AML-193 (cell line): Measurements from ENCODE around the gene NRBP1.

Experiments
- DNase-seq, 2 experiments: peaks; one replicate each; lab custom pipeline; 2025; lab: John Stamatoyannopoulos, UW

Gene NRBP1

DNA sequence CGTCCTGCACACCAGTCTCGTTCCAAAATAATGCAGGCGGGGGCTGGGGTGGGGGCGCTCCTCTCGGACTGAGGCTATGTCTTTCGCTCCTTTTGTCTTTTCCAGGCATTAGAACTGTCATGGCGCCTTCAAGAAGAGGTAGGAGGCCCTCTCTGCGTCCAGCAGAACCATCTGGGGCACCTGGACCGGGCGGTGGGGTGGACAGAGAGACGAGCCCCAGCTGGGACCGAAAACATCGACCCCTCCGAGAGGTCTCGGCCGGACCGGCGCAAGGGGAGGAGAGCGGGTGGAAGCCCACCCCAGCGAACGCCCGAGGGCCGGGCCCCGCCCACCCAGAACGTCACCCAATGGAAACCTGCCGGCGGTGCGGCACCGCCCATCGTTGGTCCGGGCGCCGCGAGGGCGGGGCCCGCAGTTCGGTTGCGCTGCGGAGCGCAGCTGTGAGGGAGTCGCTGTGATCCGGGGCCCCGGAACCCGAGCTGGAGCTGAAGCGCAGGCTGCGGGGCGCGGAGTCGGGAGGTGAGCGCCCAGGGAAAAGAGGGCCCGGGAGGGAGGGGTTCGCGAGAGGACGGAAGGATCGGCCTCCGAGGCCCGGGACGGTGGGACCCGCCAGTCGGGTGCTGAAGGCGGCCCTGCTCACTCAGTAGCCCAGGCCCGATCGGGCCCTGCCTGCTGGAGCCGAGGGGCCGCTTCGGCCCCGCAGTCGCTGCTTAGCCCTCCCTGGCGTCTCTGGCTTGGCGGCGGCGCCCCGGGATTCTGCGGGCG, at the start of gene NRBP1:
NRBP1 (plus strand) TSS at position 419 of the 765 bp plus-strand sequence. CDS start 4,643 bp downstream, outside the sequence.
- peak; percentile 85 to 92 for DNase-seq

DNA sequence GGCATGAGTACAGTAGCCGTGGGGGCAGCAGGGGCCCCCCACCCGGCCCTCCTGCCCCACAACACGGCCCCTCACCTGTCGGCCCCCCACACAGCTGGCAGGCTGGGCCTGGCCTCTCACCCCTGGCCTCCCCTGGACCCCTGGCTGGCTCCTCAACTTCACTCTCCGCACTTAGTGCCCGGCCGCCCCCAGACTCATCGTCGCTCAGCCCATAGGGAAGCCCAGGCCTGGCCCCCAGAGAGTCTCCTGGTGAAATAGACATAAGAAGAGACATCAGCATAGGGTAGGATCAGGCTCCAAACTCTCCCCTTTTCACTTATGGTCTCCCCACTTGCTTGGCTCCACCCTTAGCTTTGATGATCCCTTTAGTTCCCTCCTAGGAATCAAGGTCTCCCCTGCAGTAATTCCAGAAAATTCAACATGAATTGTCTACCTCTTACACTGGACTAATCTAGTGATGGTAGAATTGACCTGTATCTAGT, 49.6 kb upstream of the NRBP1 start:
- DNase-seq: no peak

DNA sequence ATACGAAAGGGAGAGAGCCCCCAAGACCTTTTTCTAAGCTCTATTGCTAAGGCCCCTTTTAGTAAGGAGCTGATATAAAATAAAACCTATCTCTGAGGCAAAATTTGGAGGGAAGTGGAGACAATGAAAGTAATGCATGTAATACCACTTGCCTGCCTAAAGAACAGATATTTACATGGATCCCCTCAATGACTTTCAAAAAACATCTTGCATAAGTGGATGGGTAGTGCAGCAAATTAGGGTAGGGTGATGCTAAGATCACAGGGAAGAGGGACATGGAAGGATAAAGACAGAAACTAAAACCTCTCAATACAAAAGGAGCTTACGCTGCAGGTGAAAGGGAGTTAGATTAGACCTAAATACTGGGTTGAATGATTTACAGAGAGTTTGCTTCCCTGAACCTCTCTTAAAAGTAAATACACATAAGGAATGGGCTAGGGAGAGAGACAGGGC, 49.0 kb upstream of the NRBP1 start:
- DNase-seq: no peak

DNA sequence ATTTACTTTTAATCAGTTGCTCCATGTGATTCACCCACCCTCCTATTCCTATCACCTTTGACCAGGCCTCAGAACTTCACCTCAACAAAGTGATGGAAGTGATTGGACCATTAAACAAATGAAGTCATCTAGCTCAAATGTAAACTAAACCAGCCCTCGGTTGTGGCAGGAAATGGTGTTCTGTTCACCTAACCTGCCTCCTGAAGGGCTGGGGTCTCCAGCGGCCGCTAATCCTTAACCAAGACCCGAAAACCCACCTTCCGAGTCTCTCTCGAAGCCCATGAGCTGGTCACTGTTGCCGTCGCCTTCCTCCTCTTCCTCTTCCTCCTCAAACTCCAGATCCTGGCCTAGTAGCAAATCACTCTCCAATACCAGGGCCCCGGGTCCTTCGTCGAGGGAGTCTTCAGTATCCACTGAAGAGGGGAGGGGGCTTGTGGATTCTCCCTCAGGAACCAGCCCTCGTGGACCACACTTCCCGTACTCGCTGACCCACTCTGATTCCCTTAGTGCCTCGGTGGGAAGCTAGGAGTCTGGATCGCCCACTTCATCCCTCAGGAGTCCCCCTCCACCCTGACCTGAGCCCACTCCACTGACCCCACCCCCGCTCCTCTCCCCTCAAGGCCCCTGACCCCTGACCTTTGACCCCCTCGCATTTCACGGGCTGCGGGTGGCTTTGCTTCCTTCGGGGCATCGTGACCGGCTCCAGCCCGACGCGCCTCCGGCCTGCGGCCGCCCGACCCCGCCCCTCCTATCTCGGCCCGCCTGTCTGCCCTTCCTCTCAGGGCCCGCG, 48.4 kb upstream of the NRBP1 start:
- DNase-seq: peak in 1 of 2 experiments; percentile 58

DNA sequence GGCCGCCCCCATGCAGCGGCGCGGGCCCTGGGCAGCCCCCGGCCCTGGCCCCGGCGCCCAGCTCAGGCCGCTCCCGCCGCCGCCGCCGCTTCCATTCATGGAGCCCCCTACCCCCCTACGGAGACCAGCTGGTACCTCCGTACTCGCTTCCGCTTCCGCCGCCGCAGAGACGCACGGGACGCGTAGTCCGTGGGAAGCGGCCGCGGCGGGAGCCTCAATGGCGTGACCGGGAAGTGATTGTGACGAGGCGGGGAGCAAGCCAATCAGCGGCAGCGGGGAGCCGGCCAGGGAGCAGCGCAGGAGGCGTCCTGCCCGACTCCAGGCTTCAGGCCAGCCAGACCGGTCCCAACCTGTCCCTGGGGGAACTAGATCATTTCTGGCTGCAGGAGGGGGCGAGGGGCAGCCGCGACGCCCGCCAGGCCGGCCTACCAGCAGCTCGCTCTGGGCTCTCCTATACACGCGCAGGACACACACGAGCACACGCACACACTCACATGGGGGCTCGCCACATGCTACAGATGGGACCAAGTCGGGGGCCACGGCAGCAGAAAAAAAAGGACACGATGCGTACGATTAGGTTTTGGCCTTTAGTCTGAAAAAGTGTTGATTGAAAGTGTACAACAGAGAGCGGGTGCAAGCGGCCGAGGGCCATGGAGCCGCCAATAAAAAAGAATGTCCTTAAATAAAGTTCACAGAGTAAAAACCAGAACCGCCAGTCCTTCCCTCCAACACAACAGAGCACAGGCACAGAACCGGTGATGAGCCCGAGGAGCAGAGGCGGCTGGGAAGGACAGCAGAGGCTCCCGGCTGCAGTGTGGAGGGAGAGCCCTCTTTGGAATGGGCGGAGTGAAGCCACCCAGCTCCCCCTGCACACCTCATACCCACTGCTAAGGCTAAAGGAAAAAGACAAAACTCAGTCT, 47.5 kb upstream of the NRBP1 start, which contains the start of gene ZNF513:
ZNF513 (minus strand) TSS at position 109 of the 920 bp plus-strand sequence. CDS start 208 bp downstream, outside the sequence.
- peak; percentile 76 to 83 for DNase-seq

DNA sequence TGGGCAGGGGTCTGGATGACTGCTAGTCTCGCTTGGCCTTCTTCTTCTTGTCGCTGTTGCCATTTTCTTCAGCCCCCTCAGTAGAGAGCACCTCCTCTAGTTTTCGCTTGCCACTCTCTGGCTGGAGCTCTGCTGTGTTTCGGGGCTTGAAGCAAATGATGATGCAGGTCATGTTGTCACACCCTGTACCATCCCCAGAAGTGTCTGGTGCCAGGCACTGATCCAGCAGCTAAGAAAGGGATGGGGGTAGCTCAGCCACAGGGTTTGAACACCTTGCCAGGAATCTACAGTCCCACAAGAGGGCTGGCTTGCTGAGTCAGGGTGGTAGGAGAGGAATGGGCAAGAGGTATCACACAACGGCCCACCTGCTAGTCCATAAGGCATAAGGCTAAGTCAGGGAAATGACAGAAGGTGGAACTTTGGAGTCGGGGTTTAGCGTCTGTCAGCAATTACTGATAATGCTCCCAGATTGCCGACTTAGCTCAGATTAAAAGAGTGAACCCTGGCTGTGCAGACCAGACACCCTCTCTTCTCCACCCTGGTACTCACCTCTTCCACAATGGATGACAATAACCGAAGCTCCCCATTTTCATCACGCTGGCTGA, 46.8 kb upstream of the NRBP1 start:
- no peak for DNase-seq

DNA sequence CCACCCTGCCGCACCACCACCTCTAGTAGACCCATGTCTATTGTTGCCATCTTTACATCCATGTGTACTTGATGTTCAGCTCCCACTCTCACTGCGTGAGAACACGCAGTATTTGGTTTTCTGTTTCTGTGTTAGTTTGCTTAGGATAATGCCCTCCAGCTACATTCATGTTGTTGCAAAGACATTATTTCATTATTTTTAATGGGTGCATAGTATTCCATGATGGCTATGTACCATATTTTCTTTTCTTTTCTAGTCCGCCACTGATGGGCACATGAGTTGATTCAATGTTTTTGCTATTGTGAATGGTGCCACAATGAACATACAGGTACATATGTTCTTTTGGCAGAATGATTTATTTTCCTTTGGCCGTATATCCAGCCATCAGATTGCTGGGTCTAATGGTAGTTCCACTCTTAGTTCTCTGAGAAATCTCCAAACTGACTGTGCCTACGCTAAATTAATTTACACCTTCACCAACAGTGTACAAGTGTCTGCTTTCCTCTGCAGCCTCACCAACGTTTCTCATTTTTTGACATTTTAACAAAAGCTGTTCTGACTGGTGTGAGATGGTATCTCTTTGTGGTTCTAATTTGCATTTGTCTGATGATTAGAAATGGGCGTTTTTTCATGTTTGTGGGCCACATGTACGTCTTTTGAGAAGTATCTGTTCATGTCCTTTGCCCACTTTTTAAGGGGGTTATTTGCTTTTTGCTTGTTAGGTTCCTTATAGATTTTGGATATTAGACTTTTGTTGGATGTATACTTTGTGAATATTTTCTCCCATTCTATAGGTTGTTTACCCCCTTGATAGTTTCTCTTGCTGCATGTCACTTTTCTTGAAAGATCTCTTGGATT, 37.4 kb upstream of the NRBP1 start:
- DNase-seq: no peak

DNA sequence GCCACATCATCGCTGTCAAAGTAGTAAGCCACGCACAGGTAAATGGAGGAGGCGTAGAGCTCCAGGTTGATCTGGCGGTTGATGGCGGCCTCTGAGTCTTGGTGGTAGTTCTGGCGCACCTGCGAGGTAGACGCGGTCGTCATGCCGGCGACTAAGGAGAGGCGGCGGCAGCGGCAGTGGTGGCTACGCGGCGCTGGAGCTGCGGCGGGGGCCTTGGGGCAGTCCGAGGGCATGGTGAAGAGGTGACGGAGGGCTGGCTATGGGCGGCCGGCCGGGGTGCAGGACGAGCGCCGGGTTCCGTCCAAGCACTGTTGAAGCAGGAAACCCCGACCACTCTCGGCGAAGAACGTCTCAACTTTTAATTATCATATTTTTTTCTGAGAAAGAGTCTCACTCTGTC, 35.2 kb upstream of the NRBP1 start:
- DNase-seq: no peak

DNA sequence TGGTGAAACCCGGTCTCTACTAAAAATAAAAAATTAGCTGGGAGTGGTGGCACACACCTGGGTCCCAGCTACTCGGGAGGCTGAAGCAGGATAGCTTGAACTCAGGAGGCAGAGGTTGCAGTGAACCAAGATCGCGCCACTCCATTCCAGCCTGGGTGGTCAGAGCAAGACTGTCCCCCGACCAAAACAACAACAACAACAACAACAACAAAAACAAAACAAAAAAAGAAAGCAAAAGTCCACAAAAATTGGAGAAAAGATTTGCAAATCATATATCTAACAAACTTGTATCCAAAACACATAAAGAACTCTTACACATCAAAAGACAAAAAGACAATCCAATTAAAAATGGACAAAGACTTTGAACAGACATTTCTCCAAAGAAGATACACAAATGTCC, 29.5 kb upstream of the NRBP1 start:
- no peak for DNase-seq

DNA sequence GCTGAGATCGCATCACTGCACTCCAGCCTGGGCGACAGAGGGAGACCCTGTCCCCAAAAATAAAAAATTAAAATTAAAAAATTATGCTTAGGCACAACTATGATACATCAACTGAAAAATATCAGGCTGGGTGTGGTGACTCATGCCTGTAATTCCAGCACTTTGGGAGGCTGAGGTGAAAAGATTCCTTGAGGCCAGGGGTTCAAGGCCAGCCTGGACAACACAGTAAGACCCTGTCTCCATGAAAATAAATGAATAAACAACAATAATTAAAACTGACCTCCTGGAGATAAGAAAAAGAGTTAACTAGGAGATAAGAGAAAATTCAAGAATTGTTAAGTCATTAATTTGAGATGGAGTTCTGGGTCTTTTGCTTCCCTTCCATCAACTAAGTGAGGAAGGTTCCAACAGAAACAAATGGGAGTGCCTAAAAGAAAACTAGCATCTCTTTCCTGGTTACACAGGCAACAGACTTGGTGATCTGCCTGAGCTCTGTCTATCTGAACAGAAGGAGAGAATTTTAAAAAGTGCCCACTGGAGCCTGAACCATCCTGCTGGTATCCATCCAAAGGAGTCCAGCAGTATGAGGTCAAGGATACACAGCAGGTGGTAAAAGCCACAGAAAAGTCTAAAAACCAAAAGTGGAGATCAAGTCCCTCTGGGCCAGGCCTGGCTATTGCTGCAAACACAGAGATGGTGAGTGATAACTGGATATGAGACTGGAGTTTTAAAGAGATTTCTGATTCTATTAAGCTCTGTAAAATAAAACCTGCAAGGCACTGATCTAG, 27.9 kb upstream of the NRBP1 start:
- no peak for DNase-seq

DNA sequence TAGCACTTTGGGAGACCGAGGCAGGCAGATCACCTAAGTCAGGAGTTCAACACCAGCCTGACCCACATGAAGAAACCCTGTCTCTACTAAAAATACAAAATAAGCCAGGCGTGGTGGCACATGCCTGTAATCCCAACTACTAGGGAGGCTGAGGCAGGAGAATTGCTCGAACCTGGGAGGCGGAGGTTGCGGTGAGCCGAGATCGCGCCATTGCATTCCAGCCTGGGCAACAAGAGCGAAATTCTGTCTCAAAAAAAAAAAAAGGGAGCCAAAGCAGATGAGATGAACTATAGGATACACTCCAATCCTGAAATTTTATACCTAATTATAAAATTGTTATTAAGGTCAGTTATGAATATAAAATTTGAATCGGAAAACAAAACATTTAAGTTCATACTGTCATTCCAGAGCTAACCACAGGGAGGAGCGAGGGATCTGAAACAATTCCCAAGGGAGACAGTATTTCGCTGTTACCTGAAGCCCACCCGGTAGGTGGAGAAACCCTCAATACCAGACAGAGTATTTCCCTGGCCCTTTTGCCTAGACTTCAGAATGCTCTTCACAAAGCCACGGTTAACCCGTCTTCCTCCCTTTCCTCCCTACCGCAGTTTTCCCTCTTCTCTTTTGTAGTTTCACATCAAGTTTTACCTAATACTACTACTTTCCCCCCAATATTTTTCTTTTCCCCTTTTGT, 20.5 kb upstream of the NRBP1 start:
- DNase-seq: peak in 1 of 2 experiments; percentile 5

DNA sequence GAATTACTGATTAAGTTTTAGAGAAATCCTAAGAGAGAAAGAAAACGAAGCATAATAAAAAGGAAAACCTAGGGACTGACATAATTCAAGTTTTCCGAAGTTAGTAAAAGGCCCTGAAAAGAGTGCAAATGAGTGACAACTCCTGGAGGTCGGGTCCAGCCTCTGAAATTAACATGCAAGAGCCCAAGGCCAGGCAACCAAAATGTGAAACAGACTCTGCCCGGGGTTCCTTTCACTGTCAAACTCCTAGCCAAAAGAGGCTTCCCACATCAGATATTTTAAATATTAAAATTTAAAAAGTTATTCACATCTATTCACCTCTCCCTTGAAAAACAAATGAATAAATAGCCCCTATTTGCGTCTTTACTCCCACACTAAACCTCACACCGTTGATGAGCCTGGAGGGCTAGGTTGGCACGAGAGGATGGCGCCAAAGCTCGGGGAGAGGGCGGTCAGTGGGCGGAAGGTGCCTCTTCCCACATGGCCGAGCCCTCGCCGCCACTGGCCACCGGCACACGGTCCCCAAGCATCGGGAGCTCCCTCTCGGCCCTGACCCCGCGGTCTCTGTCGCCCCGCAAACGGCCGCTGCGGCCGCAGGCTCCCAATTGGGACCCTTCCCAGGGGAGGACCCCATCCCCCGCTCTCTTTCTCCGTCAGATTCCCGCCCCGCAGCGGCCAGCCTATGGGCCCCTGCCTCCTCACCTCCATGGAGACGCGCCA, 19.7 kb upstream of the NRBP1 start:
- peak; percentile 15 to 28 for DNase-seq

DNA sequence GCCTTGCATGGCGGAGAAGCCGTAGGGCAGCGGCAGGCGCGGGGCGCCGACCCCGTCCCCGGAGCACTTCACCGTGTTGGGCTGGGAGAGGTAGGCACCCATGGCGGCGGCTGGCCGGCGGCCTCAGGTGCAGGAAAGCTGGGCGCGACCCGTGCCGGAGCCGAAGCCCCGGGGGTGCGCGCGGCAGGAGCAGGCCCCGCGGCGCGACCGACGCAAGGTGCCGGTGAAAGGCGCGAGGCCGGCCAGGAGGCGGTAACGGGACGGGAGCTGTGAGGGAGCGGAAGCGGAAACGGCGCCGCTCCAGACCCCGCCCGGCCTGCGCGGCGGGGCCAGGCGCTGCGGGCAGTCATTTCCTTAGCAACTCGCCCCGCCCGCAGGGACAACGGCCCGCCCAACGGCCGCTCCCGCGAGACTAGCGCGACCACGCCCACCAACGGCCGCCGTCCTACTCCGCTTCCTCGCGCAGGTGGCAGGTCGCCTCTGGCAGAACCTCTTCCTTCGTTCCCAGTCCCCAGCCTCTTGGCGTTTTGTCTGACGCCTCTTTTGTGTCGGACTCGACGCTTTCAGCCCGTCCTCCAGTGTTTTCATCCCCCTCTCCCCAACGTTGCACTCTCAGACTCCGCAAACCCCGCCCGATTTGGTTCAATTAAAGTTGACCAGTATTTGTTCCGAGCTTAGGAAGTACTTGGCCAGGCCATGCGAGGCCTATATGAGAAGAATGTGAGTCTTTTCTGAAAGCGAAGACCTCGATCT, 18.9 kb upstream of the NRBP1 start, which contains the start of gene PPM1G:
PPM1G (minus strand) TSS at position 271 of the 753 bp plus-strand sequence; CDS start at position 102, 169 bp downstream.
- peak; percentile 87 for DNase-seq

DNA sequence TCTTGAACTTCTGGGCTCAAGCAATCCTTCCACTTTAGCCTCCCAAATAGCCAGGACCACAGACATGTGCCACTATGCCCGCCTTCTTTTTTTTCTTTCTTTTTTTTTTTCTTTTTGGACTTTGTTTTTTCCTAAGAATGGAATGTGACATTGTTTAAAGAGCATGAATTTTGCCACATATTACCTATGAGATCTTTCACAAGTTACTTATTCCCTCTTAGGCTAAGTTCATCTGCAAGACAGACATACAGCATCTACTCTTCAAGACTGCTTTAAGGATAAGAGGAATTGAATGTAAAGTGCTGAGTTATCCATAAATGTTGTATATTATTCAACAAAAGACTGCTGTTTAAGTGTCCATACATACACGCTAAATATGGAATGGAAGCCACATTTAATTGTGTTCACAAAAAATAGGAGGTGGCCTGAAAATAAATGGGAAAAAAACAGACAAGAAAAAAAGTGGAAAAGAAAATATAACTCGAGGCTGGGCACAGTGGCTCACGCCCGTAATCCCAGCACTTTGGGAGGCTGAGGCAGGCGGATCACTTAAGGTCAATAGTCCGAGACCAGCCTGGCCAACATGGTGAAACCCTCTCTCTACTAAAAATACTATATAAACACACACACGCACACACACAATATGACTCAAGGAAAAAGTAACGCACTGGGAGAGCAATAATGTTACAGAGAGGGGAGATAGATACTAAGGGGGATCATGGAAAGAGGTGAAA, 15.8 kb upstream of the NRBP1 start:
- no peak for DNase-seq

DNA sequence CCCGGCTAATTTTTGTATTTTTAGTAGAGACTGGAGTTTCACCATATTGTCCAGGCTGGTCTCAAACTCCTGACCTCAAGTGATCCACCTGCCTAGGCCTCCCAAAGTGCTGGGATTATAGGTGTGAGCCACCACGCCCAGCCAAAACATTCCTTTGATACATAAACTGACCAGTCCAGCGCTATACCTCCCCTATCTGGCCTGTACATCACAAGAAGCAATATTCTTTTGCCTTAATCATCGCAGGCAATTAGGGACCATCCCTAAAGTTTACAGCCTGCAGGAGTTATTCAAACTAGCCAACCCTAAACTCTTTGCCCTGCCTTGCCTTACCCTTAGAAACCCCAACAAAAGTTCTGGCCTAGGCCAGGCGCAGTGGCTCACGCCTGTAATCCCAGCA, 12.3 kb upstream of the NRBP1 start:
- no peak for DNase-seq

DNA sequence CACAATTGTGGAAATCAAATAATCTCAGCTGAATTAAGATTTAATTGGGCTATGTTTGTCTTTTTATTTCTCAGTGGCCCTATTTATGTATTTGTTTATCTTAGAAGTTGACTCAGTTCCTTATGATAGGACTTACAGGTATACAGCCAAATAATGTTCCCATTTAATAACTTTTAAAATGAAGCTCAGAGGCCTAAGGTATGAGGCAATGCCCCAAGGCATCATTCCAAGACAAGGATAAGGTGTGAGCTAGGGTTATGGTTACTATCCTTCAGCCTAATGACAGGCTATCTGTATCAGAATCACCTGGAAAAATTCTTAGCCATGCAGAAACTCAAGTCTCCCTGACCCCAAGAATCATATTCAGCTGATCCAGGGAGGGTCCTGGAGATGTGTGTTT, 7.4 kb upstream of the NRBP1 start:
- no peak for DNase-seq
